ENCODE results near the gene STON2. TPM values are rescaled to one million over a fixed set of nuclear protein-coding genes. Genes with fewer than 3 reads are reported as not detected.

The STON2 gene
- polyA plus RNA-seq, 2 of the 4 experiments (the other 2 are of a cell fraction), result 0.53 to 1.3 TPM

- TF ChIP-seq REST (IDR thresholded peaks at IDR 0.05), result no peak
These were observed 101.2 kb downstream of the STON2 start (continued) for GRCh38 chr14:81298911-81299310.

GRCh38 chr14:81298122-81298521, 102.0 kb downstream of the STON2 start:
- Histone ChIP-seq H3K9me3 (no peaks in the 10 kb centered on the region), H3K4me2 (no peak overlapping the region), H3K4me1 (peaks cover 6% of the 10 kb centered on the region), H3K4me3 (no peak overlapping the region), H3K27ac (no peak overlapping the region)
- WGBS (ENCODE audit: missing lambda C conversion rate), result 97% methylated on average over 2 of the region's 2 CpGs
- no peak for FAIRE-seq
- no peak for TF ChIP-seq CBX2 (IDR thresholded peaks at IDR 0.05; ENCODE audit: borderline replicate concordance, low read depth)
- no peak for TF ChIP-seq EHF (CRISPR knock-in tag; IDR thresholded peaks at IDR 0.05)
- TF ChIP-seq HOXB13 (CRISPR knock-in tag; IDR thresholded peaks at IDR 0.05; ENCODE audit: low read depth), result no peak
- TF ChIP-seq REST (IDR thresholded peaks at IDR 0.05), result no peak
- TF ChIP-seq, protein P1, sequence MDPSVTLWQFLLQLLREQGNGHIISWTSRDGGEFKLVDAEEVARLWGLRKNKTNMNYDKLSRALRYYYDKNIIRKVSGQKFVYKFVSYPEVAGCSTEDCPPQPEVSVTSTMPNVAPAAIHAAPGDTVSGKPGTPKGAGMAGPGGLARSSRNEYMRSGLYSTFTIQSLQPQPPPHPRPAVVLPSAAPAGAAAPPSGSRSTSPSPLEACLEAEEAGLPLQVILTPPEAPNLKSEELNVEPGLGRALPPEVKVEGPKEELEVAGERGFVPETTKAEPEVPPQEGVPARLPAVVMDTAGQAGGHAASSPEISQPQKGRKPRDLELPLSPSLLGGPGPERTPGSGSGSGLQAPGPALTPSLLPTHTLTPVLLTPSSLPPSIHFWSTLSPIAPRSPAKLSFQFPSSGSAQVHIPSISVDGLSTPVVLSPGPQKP (IDR thresholded peaks at IDR 0.05; ENCODE audit: low read depth, low read length), result no peak
- TF ChIP-seq KDM1A (IDR thresholded peaks at IDR 0.05; ENCODE audit: low read depth), result no peak
- TF ChIP-seq, protein P2, sequence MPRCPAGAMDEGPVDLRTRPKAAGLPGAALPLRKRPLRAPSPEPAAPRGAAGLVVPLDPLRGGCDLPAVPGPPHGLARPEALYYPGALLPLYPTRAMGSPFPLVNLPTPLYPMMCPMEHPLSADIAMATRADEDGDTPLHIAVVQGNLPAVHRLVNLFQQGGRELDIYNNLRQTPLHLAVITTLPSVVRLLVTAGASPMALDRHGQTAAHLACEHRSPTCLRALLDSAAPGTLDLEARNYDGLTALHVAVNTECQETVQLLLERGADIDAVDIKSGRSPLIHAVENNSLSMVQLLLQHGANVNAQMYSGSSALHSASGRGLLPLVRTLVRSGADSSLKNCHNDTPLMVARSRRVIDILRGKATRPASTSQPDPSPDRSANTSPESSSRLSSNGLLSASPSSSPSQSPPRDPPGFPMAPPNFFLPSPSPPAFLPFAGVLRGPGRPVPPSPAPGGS (IDR thresholded peaks at IDR 0.05), result no peak
- TF ChIP-seq TFCP2L1 (CRISPR knock-in tag; IDR thresholded peaks at IDR 0.05), result no peak
- no peak for TF ChIP-seq RNF2 (IDR thresholded peaks at IDR 0.05; ENCODE audit: borderline replicate concordance, low read depth)
- TF ChIP-seq FOXS1 (CRISPR knock-in tag; IDR thresholded peaks at IDR 0.05), result no peak
- TF ChIP-seq TP53 (CRISPR knock-in tag; IDR thresholded peaks at IDR 0.05), result no peak
- no peak for TF ChIP-seq PHF8 (IDR thresholded peaks at IDR 0.05; ENCODE audit: borderline replicate concordance, low read depth)
- POLR2A ChIA-PET, result no interaction called here
- DNase-seq (ENCODE audit: low read depth in 1 of 2, low spot score in 1 of 2), result no peak
- ATAC-seq, result no peak
- CTCF ChIA-PET, result interaction anchor here (2.3 kb wide), 1 partner anchor 155 kb away, joined by 8 read pairs; no protein-coding TSS in a partner anchor

Data from A549 (cell line).